GM18858 (cell line): ENCODE data around the gene ARHGEF19.
"Not testable (repeated sequence)": the region's sequence is repeated elsewhere in the genome, so short reads cannot be mapped to it uniquely, and the experiment has no call there.

Source experiments
- ATAC-seq: cut with Tn5 transposase; IDR thresholded peaks from one replicate; pipeline ENCODE4 v1.9.1; 2021; ENCODE audit not compliant: unreplicated experiment

ARHGEF19 gene

DNA sequence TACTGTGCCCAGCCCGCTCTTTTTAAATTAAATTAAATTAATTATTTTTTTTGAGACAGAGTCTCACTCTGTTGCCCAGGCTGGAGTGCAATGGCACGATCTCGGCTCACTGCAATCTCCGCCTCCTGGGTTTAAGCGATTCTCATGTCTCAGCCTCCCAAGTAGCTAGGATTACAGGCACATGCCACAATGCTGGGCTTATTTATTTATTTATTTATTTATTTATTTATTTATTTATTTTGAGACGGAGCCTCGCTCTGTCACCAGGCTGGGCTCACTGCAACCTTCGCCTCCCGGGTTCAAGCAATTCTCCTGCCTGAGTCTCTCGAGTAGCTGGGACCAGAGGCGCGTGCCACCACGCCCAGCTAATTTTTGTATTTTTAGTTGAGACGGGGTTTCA, 10.3 kb upstream of the ARHGEF19 start:
- ATAC-seq, result not testable (repeated sequence)

DNA sequence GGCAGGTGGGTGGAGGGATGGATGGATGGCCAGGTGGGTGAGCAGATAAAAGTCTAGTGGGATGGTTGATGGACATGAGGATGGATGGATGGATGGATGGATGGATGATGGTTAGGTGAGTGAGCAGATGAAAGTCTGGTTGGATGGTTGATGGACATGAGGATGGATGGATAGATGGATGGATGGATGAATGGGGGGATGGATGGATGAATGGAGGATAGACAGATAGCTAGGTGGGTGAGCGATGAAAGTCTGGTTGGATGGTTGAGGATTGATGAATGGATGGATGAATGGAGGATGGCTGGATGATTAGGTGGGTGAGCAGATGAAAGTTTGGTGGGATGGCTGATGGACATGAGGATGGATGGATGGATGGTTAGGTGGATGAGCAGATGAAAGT, 9.0 kb upstream of the ARHGEF19 start:
- no peak for ATAC-seq

DNA sequence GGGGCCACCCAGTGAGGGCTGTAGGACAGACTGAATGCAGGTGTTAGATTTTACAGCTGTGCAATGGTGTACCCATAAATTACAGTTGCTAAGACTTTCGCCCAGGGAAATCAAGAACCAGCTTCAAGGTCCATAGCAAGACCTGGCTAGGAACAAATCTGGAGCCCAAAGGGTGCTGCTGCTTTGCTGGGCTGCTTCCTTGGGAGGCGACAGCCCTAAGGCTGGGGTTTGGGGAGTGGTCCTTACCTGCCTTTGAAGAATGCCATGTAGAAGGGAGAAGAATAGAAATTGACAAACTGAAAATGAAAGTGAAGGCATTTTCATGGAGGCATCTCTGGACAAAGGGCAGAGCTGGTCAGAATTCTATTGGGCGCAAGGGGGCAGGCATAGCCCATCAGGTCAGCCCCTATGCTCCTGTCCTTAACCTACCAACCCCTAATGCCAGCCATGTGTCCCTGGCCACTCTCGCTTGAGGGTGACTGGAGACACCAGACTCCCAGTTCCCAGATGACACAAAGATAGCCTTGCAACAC, 7.6 kb upstream of the ARHGEF19 start:
- ATAC-seq, result no peak

DNA sequence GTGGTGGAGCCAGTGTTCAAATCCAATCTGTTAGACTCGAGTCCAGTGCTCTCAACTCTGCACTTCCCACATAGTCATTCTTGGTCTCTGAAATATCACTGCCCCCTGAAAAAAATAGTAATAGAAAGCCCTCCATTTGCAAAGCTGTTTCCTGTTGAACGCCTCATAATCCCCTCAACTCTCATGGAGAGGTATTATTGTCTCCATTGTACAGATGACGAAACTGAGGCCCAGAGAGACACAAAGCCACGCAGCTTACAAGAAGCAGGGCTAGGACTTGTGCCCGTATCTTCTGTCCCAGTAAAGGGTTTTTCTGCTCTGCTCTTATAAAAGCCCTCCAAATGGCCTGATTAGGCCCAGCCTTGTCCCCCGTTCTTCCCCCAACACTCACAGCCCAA, 6.2 kb upstream of the ARHGEF19 start:
- no peak for ATAC-seq

DNA sequence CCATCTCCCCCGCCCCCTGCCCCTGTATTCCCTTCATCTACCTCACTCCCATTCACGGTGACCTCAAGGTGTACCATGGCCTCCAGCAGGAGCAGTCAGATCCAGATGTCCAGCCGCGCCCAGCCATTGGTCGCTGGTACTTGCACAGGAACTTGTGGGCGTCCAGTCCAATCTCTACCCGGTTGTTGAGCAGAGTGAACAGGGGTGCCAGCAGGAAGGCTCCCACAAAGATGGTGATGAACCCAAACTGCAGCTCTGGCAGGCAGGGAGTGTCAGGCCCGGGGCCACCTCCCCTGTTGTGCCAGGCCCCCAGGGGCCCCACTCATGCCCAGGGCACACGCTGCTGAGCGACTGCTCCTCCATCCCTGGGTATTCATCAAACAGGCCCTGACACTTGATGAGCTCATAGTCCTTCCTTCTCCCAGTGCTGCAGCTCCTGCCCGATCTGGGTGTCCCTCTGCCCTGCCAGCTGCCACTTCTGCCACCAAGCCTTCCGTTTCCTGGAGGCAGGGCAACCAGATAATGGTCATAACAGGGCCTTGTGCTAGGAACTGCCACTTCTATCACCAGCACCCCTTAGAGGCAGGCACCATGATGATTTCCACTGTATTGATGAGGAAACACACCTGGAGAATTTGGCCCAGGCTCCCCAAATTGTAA, 5.7 kb upstream of the ARHGEF19 start:
- no peak for ATAC-seq

DNA sequence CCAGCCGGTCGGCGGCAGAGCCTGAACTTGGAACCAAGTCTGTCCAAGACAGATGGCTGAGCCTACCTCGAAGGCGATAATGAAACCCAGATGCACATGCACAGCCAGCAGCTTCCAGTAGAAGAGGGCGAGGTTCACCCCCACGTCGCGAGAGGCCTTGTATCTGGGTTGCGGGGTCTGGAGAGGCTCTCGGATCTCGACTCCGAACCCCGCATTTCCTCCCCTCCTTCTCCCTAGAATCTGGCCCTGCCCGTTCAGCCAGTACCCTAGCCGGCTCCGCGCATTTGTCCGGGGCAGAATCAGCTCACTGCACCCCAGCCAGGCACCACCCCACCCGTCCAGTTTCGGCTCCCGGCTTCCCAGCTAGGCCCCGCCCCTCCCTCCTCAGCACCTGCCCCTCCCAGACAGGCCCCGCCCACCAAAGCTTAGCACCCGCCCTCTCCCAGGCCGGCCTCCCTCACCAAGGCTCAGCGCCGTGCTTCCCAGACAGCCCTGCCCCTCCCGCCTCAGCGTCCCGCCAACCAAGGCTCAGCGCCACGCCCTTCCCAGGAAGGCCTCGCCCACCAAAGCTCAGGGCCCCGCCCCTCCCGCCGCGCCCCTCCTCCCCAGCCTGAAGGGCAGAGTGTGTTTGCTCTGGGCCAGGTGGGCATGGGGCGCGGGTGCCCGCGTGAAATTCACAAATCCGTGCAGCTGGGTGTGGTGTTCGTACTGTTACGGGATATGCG, 4.8 kb upstream of the ARHGEF19 start:
- ATAC-seq, result peak; percentile 46

DNA sequence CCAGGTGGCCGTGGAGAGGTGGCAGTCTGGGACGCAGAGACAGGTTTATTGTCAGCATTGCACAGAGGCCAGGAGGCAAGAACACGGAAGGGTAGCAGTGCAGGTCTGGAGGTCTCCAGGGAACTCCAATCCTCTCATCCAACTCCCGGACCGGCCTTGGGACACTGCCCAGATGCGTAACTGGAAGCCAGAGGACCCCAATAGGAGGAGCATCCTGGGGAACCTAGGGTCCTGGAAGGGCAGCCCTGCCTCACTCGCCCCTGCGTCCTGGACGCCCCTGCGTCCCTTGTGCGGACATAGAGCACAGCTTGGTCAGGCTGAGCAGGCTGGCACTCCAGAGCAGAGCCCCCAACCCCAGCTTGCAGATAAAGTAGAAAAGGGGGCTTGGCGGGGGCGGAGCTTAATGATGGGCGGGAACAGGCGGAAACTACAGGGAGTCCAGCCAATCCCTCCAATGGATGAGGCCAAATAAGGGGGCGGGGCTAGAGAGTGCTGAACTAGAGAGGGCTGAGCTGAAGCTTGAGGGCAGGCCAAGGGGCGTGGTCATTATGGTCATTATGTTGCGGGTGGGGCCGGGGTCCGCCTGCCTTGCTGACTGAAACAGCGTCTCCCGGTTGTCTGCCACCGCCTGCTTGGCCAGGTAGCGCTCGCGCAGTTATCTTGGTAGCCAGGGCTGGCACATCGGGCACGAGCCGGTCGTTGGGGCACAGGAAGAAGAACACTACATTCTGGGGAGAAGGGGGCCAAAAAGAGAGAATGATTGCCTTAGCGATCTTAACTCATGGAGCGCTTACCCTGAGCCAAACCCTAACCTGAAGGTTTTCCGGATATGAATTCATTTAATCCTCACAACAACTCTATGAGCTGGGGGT, 3.7 kb upstream of the ARHGEF19 start:
- no peak for ATAC-seq

DNA sequence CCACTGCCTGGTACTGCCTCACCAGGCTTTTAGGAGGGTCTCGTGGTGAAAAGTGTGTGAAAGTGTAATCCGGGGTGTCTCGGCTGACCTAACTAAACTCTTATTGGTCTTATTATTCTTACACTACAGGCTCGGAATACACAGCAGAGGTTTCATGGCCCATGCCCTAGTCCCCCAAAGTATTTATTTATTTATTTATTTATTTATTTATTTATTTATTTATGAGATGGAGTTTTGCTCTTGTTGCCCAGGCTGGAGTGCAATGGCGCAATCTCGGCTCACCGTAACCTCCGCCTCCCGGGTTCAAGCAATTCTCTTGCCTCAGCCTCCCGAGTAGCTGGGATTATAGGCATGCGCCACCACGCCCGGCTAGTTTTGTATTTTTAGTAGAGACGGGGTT, 2.8 kb upstream of the ARHGEF19 start:
- ATAC-seq, result not testable (repeated sequence)

DNA sequence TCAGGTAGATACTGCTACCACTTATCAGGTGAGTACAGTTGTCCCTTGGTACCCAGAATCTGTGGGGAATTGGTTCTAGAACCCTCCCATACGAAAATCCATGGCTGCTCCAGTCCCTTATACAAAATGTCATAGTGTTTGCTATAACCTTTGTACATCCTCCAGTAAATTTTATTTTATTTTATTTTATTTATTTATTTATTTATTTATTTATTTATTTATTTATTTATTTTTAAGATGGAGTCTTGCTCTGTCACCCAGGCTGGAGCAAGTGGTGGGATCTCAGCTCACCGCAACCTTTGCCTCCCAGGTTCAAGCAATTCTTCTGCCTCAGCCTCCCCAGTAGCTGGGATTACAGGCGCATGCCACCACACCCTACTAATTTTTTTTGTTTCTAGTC, 1.1 kb upstream of the ARHGEF19 start:
- not testable (repeated sequence) for ATAC-seq

DNA sequence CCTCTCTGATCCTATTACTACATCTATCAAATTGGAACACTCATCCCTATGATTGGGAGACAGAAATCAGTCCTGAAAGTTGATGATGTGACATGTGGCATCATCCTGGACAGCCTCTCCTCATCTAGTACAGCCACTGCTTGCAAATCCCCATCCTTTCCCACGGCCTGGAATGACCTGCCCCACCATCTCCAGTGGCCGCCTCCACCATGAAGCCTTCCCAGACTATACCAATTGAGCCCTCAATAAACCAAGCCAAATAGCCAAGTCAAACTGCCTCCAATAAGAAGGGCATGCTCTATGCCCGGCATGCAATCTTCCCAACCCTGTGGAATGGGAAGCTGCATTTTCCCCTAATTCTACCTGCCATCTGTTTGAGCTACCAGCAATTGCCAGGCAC, 561 bp upstream of the ARHGEF19 start:
- no peak for ATAC-seq

DNA sequence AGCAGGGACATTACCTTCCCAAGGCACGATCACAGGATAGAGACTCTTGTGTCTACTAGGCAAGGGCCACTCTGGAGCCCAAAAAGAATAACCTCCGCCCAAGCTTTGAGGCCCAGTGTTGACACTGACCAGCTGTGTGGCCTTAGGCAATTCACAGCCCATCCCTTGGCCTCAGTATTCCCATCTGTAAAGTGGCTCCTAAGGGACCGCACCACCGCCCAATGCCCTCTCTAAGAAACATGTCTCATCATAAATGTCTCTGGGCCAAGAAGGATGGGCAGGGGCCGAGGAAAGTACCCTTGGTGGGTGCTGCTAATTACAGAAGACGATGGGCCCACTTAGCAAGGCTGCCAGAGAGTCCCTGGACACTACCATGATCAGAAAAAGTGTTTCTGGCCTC, 628 bp downstream of the ARHGEF19 start:
- no peak for ATAC-seq

DNA sequence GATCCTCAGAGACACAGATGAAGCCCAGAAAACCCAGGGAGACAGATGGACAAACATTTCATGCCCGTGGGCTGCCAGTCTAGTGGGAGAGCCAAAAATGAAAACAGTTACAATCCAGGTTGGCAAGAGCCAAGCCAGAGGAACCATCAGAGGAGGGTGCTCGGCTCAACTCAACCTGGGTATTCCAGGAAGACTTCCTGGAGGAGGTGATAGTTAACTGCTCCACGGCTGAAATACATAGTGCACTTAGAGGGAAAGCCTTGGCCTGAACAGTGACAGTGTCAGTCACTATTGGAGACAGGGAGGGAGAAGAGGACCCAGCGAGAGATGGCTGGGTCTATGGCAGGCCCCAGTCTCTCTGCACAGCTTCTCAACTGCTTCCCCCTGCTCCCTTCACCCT, 1.9 kb downstream of the ARHGEF19 start:
- ATAC-seq, result no peak

DNA sequence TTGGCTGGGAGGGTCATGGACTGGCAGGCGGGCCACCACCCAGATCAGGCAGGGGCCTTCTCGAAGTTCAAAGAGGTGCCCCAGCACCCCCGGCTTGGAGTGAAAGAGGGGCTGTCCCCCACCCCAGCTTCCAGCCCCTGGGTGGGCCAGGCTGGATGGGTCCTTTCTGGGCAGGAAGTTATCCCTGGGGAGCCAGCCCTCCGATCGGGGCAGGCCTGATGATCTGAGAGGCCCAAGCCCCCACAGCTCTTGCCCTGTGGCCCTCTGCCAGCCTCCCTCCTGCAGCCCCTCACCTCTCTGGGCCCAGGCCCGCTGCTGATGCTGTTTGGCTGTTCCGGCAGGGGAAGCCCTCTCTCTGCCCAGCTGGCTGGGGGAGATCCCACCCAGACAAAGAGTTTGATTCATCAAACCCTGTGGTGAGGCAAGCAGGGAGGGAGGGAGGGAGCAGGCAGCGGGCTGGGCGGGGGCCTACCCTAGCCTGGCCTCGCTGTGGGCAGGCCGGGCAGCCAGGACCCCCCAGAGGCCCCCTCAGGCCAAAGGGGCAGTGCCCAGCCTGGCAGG, 2.5 kb downstream of the ARHGEF19 start:
- ATAC-seq, result no peak

DNA sequence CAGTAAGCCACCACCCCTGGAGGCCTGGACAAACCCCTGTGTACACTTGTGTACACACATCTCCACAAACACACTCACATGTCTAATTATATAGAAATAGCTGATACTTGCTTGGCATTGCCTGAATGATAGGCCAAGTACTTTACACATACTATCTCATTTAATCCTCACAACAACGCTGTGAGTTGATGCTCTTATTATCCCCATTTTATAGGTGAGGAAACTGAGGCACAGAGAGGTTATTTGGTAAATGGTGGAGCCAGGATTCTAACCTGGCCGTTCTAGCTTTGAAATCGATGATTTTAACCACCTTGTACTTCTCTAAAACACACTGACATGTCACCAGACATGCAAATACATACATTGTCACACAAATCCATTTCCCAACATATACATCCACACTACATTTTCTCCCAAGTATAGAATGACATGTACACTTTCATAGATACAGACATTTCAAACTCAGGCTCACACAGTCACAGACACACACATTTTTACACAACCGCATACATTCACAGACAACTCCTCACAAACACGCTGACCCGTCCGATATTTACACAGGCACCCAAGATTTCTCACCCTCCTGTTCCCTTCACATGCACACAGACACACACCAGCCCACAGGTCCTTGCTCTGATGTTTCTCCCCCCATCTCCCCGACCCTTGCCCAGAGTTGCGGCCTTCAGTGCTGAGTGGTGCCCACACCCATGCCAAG, 3.2 kb downstream of the ARHGEF19 start:
- ATAC-seq, result no peak

DNA sequence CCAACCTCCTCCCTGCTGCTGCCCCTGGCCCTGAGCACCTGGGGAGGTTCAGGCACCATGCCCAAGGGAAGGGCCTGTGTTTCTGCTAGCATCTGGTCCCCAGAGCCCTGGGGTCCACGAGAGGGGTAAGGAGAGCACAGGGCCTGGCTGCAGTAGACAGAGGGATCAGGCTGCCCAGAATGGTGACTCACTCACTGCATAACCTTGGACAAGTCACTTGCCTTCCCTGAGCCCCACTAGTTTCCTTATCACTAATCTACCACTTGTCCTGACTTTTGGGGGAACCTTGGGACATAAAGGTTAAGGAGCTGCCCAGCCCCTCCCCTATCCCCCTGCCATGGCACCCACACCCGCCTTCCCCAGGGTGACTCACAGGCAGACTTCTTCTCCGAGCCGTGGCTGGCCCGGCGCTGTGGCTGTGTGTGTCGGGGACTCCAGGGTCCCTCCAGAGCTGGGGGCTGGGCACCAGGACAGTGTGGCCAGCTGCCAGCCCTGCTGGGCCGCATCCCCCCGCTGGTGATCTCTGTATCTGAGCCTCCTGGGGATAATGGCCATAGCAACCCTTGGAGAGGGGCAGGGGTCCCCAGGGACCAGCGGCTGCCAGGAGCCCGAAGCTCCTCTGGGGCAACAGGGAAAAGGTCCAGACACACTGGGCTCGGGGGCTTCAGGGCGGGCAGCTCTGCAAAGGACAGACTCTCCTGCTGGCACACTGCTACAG, 4.0 kb downstream of the ARHGEF19 start:
- ATAC-seq, result no peak

DNA sequence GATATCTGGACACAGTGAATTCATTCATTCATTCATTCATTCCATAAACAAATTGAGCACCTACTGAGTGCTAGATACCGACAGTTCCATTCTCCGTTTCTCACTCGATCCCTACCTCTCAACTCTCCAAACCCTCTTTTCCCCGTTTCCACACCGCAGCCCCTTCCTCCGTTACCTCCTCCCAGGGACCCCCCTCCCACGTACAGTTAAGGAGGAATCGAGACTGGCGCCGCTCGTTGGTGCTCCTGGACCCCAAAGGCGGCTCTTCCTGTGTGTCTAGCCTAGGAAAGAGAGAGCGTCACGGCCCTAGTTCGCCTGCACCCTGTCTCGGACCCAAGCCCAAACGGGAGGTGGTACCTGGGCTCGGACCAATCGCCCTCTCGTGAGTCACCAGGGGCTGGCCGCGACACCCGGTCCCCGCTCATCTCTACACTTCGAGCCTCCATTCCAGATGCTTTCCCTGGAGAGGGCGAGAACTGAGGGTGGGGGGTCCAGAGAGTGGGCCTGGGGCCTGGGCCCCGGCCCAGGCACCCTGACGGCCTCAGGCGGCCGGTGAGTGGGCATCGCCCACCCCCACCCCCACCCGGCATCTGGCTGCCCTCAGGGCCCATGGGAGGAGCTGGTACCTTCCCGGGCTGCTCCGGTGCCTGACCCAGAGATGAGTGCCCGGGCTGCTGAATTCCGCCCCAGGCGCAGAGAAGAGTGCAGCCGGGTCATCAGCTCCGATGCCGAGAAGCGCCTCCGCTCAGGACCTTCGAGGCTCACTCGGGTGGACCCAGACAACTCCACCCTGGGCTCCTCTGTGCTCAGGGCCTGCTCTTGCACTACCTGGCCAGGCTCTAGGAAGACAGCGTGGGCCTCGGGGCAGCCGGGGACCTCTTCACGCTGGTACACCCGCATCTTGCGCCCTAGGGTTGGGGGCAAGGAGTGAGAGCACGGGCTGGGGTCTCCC, 4.9 kb downstream of the ARHGEF19 start:
- ATAC-seq, result no peak

DNA sequence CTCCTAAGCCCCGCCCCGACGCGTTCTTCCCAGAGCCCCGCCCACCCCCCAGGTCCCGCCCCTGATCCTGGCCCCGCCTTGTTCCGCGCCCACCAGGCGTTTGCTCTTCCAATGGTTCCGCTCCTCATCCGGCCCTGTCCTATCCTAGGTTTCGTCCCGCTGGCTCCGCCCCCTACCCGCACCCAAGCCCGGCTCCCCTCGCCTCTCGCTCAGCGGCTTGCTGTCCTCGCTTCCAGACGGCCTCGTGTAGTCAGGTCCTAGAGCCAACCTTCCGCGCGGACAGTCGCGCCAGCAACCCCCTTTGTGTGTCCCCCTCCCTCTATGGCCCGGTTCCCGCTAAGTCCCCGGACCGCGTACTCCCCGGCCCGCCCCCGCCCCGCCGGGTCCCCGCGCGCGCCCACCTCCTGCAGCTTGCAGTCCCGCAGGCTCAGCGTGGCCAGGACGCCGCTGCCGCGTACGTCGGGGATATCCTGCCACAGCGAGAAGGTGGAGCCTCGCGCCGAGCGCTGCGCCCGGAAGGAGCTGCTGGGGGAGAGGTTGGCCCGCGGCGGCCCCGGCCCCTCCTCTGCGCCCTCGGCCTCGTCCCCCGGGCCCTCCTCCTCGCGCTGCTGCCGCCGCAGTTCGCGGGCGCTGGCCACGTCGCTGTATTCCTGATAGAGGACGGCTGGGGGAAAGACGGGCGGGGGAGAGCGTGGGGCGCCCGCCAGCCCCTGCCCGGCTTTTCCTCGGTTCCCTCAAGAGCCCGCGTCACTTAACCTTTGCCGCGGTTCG, 5.7 kb downstream of the ARHGEF19 start:
- peak; percentile 57 for ATAC-seq

DNA sequence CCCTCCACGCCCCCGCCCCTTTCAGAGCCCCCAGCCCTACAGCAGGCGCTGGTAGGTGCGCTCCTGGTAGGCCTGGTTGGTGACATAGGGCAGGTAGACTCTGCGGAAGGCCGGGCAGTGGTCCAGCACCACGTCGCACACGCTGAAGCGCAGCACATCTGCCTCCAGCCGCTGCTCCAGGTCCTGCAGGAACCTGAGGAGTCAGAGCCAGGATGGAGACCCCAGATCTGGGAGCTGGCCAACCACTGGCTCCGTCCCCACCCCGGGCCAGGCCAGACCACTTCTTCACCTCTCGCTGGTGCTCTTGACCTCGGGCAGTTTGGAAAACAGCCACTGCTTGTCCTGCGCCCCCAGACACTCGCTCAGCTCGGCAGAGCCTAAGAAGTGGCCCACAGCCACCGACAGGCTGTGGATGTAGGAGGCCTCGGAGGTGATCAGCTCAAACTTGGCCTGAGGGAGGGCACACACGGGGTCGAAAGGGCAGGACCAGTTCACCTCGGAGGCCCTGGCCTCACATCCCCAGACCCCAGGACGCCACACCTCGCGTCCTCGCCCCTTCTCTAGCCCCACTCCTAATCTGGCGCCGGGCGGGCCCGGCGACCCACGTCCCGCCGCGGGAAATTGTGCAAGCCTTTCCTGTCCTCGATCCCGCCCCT, 6.4 kb downstream of the ARHGEF19 start:
- peak; percentile 8 for ATAC-seq
